Peyer's patch (tissue), 4 donors: ENCODE measurements around the gene DERL3. TPM values are rescaled to one million over a fixed set of nuclear protein-coding genes. Genes with fewer than 3 reads are reported as not detected.
A peak's percentile ranks its signal among the peaks of the same experiment; 100 is the strongest.

Source experiments
- DNase-seq, 3 donors: peaks; one replicate each; pipeline ENCODE4 v3.0.0-alpha.2; 2017 to 2019
- H3K27ac ChIP-seq, 4 donors: fragments of 200-600 bp; sonication (generic); one replicate each; pipeline ENCODE4 v1.5.1; 2016 to 2019
- H3K27me3 ChIP-seq, 2 donors: fragments of 200-600 bp; sonication (generic); one replicate each; pipeline ENCODE4 v1.5.1; 2019
- H3K36me3 ChIP-seq, 3 donors: fragments of 200-600 bp; sonication (generic); one replicate each; pipeline ENCODE4 v1.5.1; 2016 to 2019
- H3K4me1 ChIP-seq, 4 donors: fragments of 200-600 bp; sonication (generic); one replicate each; pipeline ENCODE4 v1.5.1; 2016 to 2019
- H3K4me3 ChIP-seq, 4 donors: fragments of 200-600 bp; sonication (generic); 1 replicate in 3 of 4; 2 replicates in 1 of 4; pipeline ENCODE4 v1.5.1; 2016 to 2019; ENCODE audit warnings: mild to moderate bottlenecking in 1 of 4
- H3K9me3 ChIP-seq, 4 donors: fragments of 200-600 bp; sonication (generic); one replicate each; pipeline ENCODE4 v1.5.1; 2016 to 2019; ENCODE audit warnings: mild to moderate bottlenecking in 1 of 4
- CTCF ChIP-seq, 6 experiments: fragments of 450-650 bp in 4 of 6; fragments of 200-600 bp in 2 of 6; sonication (generic) in 1 of 6; IDR thresholded peaks; one replicate each; pipeline ENCODE4 v1.5.1; 2017 to 2019; ENCODE audit warnings: antibody characterized with exemption in 6 of 6, mild to moderate bottlenecking in 3 of 6, moderate library complexity in 1 of 6
- POLR2A ChIP-seq, 2 donors: fragments of 450-650 bp; IDR thresholded peaks; one replicate each; pipeline ENCODE4 v1.5.1; 2017; ENCODE audit warnings: antibody characterized with exemption in 2 of 2, mild to moderate bottlenecking in 2 of 2, moderate library complexity in 2 of 2
- total RNA-seq, 4 donors: library from RNA; depleted of rRNA; stranded (reverse); fragments of >200 nt; gene quantifications; one replicate each; pipeline ENCODE4 v1.1.0, GENCODE V29; 2016

DERL3 gene
- 10 to 100 TPM in 1 of 4 donors, 1 to 10 TPM in 3; 1.1 to 17.3 (median 3.4) TPM for total RNA-seq

- H3K27me3 ChIP-seq: no peaks in the 10 kb centered on the region
- peak; percentile 99 to 100 (median 100) for DNase-seq
- peak within 1 kb of the TSS; percentile 43 to 65 (median 55) for H3K4me3 ChIP-seq
- H3K27ac ChIP-seq: peak within 1 kb of the TSS in 3 of 4 donors; percentile 34 to 85 (median 61)
- H3K9me3 ChIP-seq: no peaks in the 10 kb centered on the region
- H3K4me1 ChIP-seq: peaks cover 0 to 26% (median 15%) of the 10 kb centered on the region in 4 donors
- H3K36me3 ChIP-seq: peaks cover 0 to 13% (median 0%) of the 10 kb centered on the region in 3 donors
- TF ChIP-seq CTCF (IDR thresholded peaks at IDR 0.05) (no peak), POLR2A (IDR thresholded peaks at IDR 0.05) (no peak)
These were observed at the start of gene DERL3 for GRCh38 chr22:23838681-23839468. Gene DERL3 (minus strand): TSS chr22:23839006. CDS start chr22:23838987, 19 bp downstream.

DNA sequence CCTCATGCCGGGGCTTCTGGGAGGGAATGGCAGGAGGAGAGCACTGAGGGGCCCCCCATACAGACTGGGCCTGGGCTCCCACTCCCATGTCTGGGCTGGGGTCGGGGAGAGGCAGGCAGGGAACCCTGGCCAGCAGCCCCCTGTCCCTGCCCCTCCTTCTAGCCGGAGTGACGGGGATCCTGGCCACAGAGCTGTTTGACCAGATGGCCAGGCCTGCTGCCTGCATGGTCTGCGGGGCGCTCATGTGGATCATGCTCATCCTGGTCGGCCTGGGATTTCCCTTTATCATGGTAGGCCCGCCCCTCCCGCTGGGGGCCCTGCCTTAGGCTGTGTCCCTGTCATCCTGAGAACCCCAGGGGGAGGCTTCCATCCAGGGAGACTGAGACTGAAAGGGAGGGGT is 45.3 kb upstream of the DERL3 start:
- Histone ChIP-seq H3K27me3 (no peaks in the 10 kb centered on the region), H3K9me3 (no peaks in the 10 kb centered on the region), H3K4me3 (no peak overlapping the region), H3K27ac (no peak overlapping the region), H3K36me3 (no peaks in the 10 kb centered on the region), H3K4me1 (no peaks in the 10 kb centered on the region)
- DNase-seq: no peak
- TF ChIP-seq POLR2A (IDR thresholded peaks at IDR 0.05) (no peak), CTCF (IDR thresholded peaks at IDR 0.05) (no peak)

DNA sequence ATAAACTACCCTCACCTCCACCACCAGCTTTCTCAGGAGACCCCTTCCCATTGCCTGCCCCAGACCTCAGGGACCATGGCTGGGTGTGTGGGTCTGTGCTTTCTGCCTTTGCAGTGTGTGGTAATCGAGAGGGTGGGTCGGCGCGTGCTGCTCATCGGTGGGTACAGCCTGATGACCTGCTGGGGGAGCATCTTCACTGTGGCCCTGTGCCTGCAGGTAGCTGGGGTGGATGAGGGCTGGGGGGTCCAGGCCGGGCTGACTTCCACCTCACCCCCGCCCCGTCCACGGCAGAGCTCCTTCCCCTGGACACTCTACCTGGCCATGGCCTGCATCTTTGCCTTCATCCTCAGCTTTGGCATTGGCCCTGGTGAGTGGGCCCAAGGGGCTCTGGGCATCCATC is 44.9 kb upstream of the DERL3 start:
- no peaks in the 10 kb centered on the region for H3K36me3 ChIP-seq
- no peak for TF ChIP-seq CTCF (IDR thresholded peaks at IDR 0.05)
- TF ChIP-seq POLR2A (IDR thresholded peaks at IDR 0.05): no peak
- no peaks in the 10 kb centered on the region for H3K9me3 ChIP-seq
- H3K27ac ChIP-seq: no peak overlapping the region
- no peak overlapping the region for H3K4me3 ChIP-seq
- H3K27me3 ChIP-seq: no peaks in the 10 kb centered on the region
- DNase-seq: no peak
- no peaks in the 10 kb centered on the region for H3K4me1 ChIP-seq

GRCh38 chr22:23882370-23882769 is 43.6 kb upstream of the DERL3 start:
- Histone ChIP-seq H3K36me3 (no peaks in the 10 kb centered on the region), H3K27ac (no peak overlapping the region), H3K4me3 (no peak overlapping the region), H3K9me3 (no peaks in the 10 kb centered on the region), H3K27me3 (no peaks in the 10 kb centered on the region), H3K4me1 (no peaks in the 10 kb centered on the region)
- DNase-seq: no peak
- no peak for TF ChIP-seq CTCF (IDR thresholded peaks at IDR 0.05)
- TF ChIP-seq POLR2A (IDR thresholded peaks at IDR 0.05): no peak

DNA sequence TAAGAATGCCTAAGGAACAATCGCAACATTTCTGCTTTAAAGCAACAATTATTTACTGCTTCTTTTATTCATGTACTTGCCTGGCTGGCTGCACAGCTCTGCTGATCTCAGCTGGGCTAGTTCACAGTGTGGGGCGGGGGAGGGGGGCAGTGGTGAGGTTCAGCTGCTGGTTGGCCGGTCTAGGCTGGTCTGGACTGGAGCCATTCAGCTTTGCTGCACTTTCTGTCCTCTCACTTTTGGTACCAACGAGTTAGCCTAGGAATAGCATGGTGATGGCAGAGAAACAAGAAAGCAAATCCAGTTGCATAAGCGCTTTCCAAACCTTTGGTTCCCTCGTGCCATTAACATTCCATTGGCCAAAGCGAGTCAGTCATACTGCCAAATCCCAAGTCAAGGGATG is 39.4 kb upstream of the DERL3 start:
- no peaks in the 10 kb centered on the region for H3K27me3 ChIP-seq
- TF ChIP-seq CTCF (IDR thresholded peaks at IDR 0.05) (no peak), POLR2A (IDR thresholded peaks at IDR 0.05) (no peak)
- H3K4me3 ChIP-seq: no peak overlapping the region
- H3K4me1 ChIP-seq: no peaks in the 10 kb centered on the region
- H3K9me3 ChIP-seq: no peaks in the 10 kb centered on the region
- DNase-seq: no peak
- H3K36me3 ChIP-seq: no peaks in the 10 kb centered on the region
- no peak overlapping the region for H3K27ac ChIP-seq
